Loucy (cell line): ENCODE measurements around the gene MDGA2.

Source experiments
- H2AFZ ChIP-seq: fragments of 200-600 bp; sonication (generic); 2 replicates; pipeline ENCODE4 v1.6.0; 2016; ENCODE audit warnings: antibody characterized with exemption, mild to moderate bottlenecking, low read length, moderate library complexity
- H3F3A ChIP-seq: fragments of 200-600 bp; 2 replicates; pipeline ENCODE4 v1.6.0; 2016; ENCODE audit warnings: antibody characterized with exemption, low read depth, mild to moderate bottlenecking
- H3K27me3 ChIP-seq: fragments of 200-600 bp; sonication (generic); 2 replicates; pipeline ENCODE4 v1.6.1; 2014; ENCODE audit warnings: low read length, mild to moderate bottlenecking; ENCODE audit not compliant: insufficient read depth, poor library complexity, severe bottlenecking
- H3K36me3 ChIP-seq: fragments of 200-600 bp; sonication (generic); 2 replicates; pipeline ENCODE4 v1.6.1; 2016; ENCODE audit warnings: low read length; ENCODE audit not compliant: insufficient read depth
- H3K4me1 ChIP-seq: fragments of 200-600 bp; sonication (generic); 2 replicates; pipeline ENCODE4 v1.5.1; 2014; ENCODE audit warnings: low read length, mild to moderate bottlenecking; ENCODE audit not compliant: insufficient read depth, poor library complexity, severe bottlenecking
- H3K4me2 ChIP-seq: fragments of 200-600 bp; sonication (generic); 2 replicates; pipeline ENCODE4 v1.6.0; 2014; ENCODE audit warnings: antibody characterized with exemption, low read length, low read depth, mild to moderate bottlenecking; ENCODE audit not compliant: poor library complexity, severe bottlenecking
- H3K4me3 ChIP-seq: fragments of 200-600 bp; sonication (generic); 2 replicates; pipeline ENCODE4 v1.5.1; 2014; ENCODE audit warnings: low read length, mild to moderate bottlenecking, mixed read lengths; ENCODE audit not compliant: poor library complexity, severe bottlenecking
- H3K79me2 ChIP-seq: fragments of 200-600 bp; sonication (generic); 2 replicates; pipeline ENCODE4 v1.6.1; 2014; ENCODE audit warnings: low read length; ENCODE audit not compliant: insufficient read depth
- H3K9ac ChIP-seq: fragments of 200-600 bp; sonication (generic); 2 replicates; pipeline ENCODE4 v1.6.0; 2014; ENCODE audit warnings: mild to moderate bottlenecking, low read depth, low read length, moderate library complexity; ENCODE audit not compliant: poor library complexity, severe bottlenecking
- H3K9me2 ChIP-seq: fragments of 200-600 bp; sonication (generic); replicated peaks from 2 replicates; pipeline ENCODE4 v1.6.1; 2016; ENCODE audit warnings: low read depth, low read length, mixed read lengths
- H3K9me3 ChIP-seq: fragments of 200-600 bp; sonication (generic); 2 replicates; pipeline ENCODE4 v1.6.1; 2014; ENCODE audit warnings: mild to moderate bottlenecking, antibody characterized with exemption, low read length, low read depth; ENCODE audit not compliant: insufficient read depth
- H4K20me1 ChIP-seq: fragments of 200-600 bp; sonication (generic); 2 replicates; pipeline ENCODE4 v1.6.0; 2014; ENCODE audit warnings: antibody characterized with exemption, low read length, mild to moderate bottlenecking; ENCODE audit not compliant: insufficient read depth, poor library complexity, severe bottlenecking
- CTCF ChIP-seq: fragments of 200-600 bp; sonication (generic); conservative IDR thresholded peaks from 2 replicates; pipeline ENCODE4 v1.5.1; 2014; ENCODE audit warnings: mild to moderate bottlenecking, antibody characterized with exemption, low read length
- EZH2phosphoT487 ChIP-seq: fragments of 200-600 bp; IDR thresholded peaks from 2 replicates; pipeline ENCODE4 v1.6.1; 2018; ENCODE audit warnings: antibody characterized with exemption, mild to moderate bottlenecking, moderate library complexity, borderline replicate concordance

The MDGA2 gene

GRCh38 chr14:47676315-47676617 lies 861 bp upstream of the MDGA2 start:
- no peak for TF ChIP-seq EZH2phosphoT487
- TF ChIP-seq CTCF = no peak
- no peaks in the 10 kb centered on the region for H3K9me2 ChIP-seq
- H3K4me2 ChIP-seq = no peak overlapping the region
- H3K4me3 ChIP-seq = no peak overlapping the region
- no peak overlapping the region for H2AFZ ChIP-seq
- no peaks in the 10 kb centered on the region for H3K36me3 ChIP-seq
- no peaks in the 10 kb centered on the region for H3K27me3 ChIP-seq
- no peaks in the 10 kb centered on the region for H3K4me1 ChIP-seq
- no peaks in the 10 kb centered on the region for H4K20me1 ChIP-seq
- H3F3A ChIP-seq = no peaks in the 10 kb centered on the region
- no peaks in the 10 kb centered on the region for H3K79me2 ChIP-seq
- H3K9ac ChIP-seq = no peak overlapping the region
- no peaks in the 10 kb centered on the region for H3K9me3 ChIP-seq

- H3K9me3 ChIP-seq = no peaks in the 10 kb centered on the region
- no peaks in the 10 kb centered on the region for H4K20me1 ChIP-seq
- H3K79me2 ChIP-seq = no peaks in the 10 kb centered on the region
- TF ChIP-seq EZH2phosphoT487 (no peak), CTCF (no peak)
- no peaks in the 10 kb centered on the region for H3K36me3 ChIP-seq
- H3K27me3 ChIP-seq = no peaks in the 10 kb centered on the region
- no peaks in the 10 kb centered on the region for H3K4me1 ChIP-seq
- no peak overlapping the region for H3K4me2 ChIP-seq
- no peaks in the 10 kb centered on the region for H3K9me2 ChIP-seq
- H3F3A ChIP-seq = no peaks in the 10 kb centered on the region
- no peak overlapping the region for H2AFZ ChIP-seq
- no peak overlapping the region for H3K9ac ChIP-seq
- no peak overlapping the region for H3K4me3 ChIP-seq
These were observed 601 bp downstream of the MDGA2 start for GRCh38 chr14:47674543-47675465.

GRCh38 chr14:47674148-47674542 lies 1.3 kb downstream of the MDGA2 start:
- no peaks in the 10 kb centered on the region for H3F3A ChIP-seq
- H3K4me1 ChIP-seq = no peaks in the 10 kb centered on the region
- no peaks in the 10 kb centered on the region for H4K20me1 ChIP-seq
- H3K27me3 ChIP-seq = no peaks in the 10 kb centered on the region
- no peak overlapping the region for H2AFZ ChIP-seq
- no peak overlapping the region for H3K4me2 ChIP-seq
- no peak overlapping the region for H3K9ac ChIP-seq
- TF ChIP-seq EZH2phosphoT487 = no peak
- TF ChIP-seq CTCF = no peak
- no peak overlapping the region for H3K4me3 ChIP-seq
- no peaks in the 10 kb centered on the region for H3K36me3 ChIP-seq
- no peaks in the 10 kb centered on the region for H3K79me2 ChIP-seq
- H3K9me2 ChIP-seq = no peaks in the 10 kb centered on the region
- no peaks in the 10 kb centered on the region for H3K9me3 ChIP-seq
